Osteocyte (in vitro differentiated cells): ENCODE results near the gene MTA1. TPM values are rescaled to one million over a fixed set of nuclear protein-coding genes. Genes with fewer than 3 reads are reported as not detected.

ENCODE experiments used
- DNase-seq: peaks from one replicate; pipeline ENCODE4 v3.0.0; 2021; ENCODE audit warnings: mixed read lengths; ENCODE audit not compliant: unreplicated experiment; ENCODE audit errors: extremely low spot score
- H3K27ac Mint-ChIP-seq: one replicate; pipeline ENCODE4 v1.8.0; 2021; ENCODE audit warnings: mild to moderate bottlenecking, mixed read lengths; ENCODE audit not compliant: unreplicated experiment
- H3K27me3 Mint-ChIP-seq: one replicate; pipeline ENCODE4 v1.8.0; 2021; ENCODE audit warnings: mixed read lengths; ENCODE audit not compliant: unreplicated experiment
- H3K36me3 Mint-ChIP-seq: one replicate; pipeline ENCODE4 v1.8.0; 2021; ENCODE audit warnings: mixed read lengths; ENCODE audit not compliant: unreplicated experiment
- H3K4me1 Mint-ChIP-seq: one replicate; pipeline ENCODE4 v1.8.0; 2021; ENCODE audit warnings: mixed read lengths; ENCODE audit not compliant: unreplicated experiment
- H3K4me3 Mint-ChIP-seq: one replicate; pipeline ENCODE4 v1.8.0; 2021; ENCODE audit warnings: mild to moderate bottlenecking, moderate library complexity, mixed read lengths; ENCODE audit not compliant: unreplicated experiment
- H3K9me3 Mint-ChIP-seq: one replicate; pipeline ENCODE4 v1.8.0; 2021; ENCODE audit warnings: mixed read lengths; ENCODE audit not compliant: unreplicated experiment
- total RNA-seq: library from RNA; stranded (reverse); gene quantifications from 2 replicates; pipeline ENCODE4 v1.2.1, GENCODE V29; 2021
- TF ChIP-seq, protein P1 (sequence below): fragments of 200-600 bp; sonication (generic); IDR thresholded peaks from 2 replicates; pipeline ENCODE4 v1.5.0; 2021; ENCODE audit warnings: antibody characterized with exemption, mild to moderate bottlenecking, moderate library complexity

Gene MTA1
- total RNA-seq, 1 donor from 2014 or later, result 132 TPM

DNA sequence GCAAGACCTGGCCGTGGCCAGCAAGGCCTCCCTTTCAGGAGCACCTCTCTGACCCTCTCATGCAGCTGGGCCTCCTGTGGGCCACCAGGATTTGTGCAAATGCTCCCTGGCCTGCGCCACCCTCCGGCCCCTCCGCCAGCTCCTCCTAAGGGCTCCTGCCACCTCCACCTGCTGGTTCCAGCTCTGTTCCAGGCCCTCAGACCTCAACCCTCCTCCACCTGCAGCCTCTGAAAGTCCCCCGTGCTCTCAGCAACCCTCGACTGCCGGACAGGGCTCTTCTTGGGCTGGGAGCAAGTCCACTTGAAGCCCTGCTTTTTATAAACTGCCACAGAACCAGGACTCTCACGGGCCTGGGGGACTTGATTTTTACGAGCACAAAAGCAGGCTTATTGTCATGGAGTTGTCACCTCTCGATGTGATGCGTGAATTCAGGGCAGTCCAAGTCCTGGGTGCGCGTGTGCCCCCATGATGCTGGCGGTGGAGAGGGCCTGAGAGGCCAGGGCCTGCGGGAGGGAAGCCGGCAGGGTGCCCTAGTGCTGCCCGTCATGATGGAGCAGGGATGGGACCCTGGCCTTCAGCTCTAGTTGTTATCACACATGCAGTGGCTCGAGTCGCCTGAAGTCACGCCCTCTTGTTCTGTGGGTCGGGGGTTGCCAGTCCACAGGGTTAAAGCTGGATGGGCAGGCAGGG lies 80.6 kb downstream of the MTA1 start:
- no peak for DNase-seq
- TF ChIP-seq, protein P1, sequence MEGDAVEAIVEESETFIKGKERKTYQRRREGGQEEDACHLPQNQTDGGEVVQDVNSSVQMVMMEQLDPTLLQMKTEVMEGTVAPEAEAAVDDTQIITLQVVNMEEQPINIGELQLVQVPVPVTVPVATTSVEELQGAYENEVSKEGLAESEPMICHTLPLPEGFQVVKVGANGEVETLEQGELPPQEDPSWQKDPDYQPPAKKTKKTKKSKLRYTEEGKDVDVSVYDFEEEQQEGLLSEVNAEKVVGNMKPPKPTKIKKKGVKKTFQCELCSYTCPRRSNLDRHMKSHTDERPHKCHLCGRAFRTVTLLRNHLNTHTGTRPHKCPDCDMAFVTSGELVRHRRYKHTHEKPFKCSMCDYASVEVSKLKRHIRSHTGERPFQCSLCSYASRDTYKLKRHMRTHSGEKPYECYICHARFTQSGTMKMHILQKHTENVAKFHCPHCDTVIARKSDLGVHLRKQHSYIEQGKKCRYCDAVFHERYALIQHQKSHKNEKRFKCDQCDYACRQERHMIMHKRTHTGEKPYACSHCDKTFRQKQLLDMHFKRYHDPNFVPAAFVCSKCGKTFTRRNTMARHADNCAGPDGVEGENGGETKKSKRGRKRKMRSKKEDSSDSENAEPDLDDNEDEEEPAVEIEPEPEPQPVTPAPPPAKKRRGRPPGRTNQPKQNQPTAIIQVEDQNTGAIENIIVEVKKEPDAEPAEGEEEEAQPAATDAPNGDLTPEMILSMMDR, result no peak
- H3K4me3 Mint-ChIP-seq, result no peak overlapping the region
- H3K4me1 Mint-ChIP-seq, result peaks cover 4% of the 10 kb centered on the region
- H3K36me3 Mint-ChIP-seq, result no peaks in the 10 kb centered on the region
- no peaks in the 10 kb centered on the region for H3K27me3 Mint-ChIP-seq
- H3K27ac Mint-ChIP-seq, result no peak overlapping the region
- no peaks in the 10 kb centered on the region for H3K9me3 Mint-ChIP-seq

DNA sequence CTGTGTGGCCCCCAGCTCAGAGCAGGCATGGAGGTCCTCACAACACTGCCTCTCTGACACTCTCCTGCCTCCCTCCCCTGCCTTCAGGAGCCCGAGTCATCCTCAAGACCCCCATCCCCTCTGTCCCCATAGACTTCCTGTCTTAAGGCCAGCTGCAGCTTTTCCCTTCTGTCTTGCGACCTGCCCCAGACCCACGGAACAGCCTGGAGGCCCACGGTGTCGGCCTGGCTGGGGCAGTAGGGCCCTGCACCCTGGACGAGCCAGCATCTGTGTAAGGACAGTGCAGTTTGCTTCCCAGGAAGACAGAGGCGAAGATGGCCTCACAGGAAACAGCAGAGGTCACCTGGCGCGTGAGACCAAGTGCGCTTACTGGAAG lies 81.1 kb downstream of the MTA1 start:
- H3K4me1 Mint-ChIP-seq, result peaks cover 4% of the 10 kb centered on the region
- TF ChIP-seq, protein P1, result no peak
- no peaks in the 10 kb centered on the region for H3K36me3 Mint-ChIP-seq
- no peak overlapping the region for H3K27ac Mint-ChIP-seq
- H3K27me3 Mint-ChIP-seq, result no peaks in the 10 kb centered on the region
- no peaks in the 10 kb centered on the region for H3K9me3 Mint-ChIP-seq
- no peak overlapping the region for H3K4me3 Mint-ChIP-seq
- no peak for DNase-seq

DNA sequence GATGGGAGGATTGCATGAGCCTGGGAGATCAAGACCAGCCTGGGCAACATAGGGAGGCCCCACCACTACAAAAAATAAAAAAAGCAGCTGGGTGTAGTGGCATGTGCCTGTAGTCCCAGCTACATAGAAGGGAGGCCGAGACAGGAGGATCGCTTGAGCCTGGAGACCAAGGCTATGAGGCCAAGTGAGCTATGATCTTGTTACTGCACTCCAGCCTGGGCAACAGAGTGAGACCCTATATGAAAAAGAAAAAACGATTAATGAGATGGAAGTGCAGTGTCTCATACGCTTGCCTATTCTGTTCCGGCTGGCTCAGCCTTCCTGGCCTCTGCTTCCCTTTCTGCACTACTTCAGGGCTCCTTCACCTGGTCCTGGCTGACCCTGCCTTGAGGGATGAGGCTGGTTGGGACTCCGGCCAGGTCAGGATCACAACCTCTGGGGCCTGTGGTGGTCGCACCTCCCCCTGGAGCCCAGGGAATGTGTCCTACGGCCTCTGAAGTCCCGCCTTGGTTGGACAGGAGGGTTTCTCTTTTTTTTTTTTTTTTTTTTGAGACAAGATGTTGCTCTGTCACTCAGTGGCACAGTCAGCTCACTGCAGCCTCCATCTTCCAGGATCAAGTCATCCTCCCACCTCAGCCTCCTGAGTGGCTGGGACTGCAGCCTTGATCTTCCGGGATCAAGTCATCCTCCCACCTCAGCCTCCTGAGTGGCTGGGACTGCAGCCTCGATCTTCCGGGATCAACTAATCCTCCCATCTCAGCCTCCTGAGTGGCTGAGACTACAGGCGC lies 82.1 kb downstream of the MTA1 start:
- DNase-seq, result no peak
- Mint-ChIP-seq H3K27me3 (no peaks in the 10 kb centered on the region), H3K36me3 (no peaks in the 10 kb centered on the region), H3K4me1 (peaks cover 4% of the 10 kb centered on the region), H3K4me3 (no peak overlapping the region), H3K27ac (no peak overlapping the region), H3K9me3 (no peaks in the 10 kb centered on the region)
- TF ChIP-seq, protein P1, result no peak

DNA sequence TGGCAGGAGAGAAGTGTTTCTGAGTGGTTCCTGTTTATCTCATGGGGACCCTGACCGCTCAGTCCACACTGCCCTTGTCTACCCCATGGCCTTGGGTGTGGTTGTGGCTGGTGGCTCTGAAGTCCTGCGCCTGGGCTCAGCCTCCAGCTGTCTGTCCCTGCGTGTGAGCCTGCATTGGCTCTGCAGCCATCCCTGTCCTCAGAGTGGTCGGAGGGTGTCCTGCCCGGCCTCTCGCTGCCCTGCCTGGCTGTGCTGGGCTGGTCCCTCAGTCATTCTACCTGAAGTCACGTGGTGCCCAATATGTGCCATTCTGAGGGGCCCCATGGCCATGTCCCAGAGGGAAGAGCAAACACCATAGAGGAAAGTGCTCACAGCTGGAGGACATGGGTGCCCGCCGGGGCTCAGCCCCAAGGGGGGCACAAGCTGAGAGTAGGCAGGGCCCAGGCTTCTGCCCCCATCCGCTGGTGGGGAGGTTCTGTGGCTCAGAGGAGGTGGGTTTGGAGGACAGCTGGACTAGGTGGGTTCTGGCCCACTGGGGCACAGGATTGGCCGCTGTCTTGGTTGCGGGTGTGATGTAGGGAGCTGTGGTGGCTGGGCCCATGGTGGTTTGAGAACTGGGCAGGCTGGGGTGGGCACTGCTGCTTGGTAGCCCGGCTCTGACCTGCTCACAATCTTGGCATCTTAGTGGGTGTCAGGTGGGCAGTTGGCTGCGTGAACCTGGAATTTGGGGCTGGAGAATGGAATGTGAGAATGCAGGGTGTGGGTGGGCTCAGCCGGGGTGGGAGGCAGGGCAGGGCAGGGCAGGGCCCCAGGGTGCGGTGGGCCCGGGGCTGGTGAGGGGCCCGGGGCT lies 83.0 kb downstream of the MTA1 start:
- Mint-ChIP-seq H3K4me1 (peaks cover 4% of the 10 kb centered on the region), H3K36me3 (no peaks in the 10 kb centered on the region), H3K27me3 (peaks cover 2% of the 10 kb centered on the region), H3K27ac (no peak overlapping the region), H3K4me3 (no peak overlapping the region), H3K9me3 (no peaks in the 10 kb centered on the region)
- TF ChIP-seq, protein P1, result no peak
- DNase-seq, result no peak

DNA sequence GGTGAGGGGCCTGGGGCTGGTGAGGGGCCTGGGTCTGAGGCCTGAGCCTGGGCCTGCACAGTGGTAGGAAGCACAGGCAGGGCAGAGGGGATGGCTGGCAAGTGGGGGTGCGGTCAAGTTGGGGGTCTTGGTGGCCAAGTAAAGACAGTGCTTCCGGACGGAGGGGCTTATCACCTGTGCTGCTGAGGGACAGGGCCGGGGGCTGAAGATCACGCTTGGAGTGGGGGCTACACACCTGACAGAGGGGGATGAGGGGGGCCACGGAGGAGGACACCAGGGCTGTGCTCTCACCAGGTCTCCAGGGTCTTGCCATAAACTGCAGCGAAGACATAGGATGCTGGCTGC lies 83.6 kb downstream of the MTA1 start:
- H3K36me3 Mint-ChIP-seq, result no peaks in the 10 kb centered on the region
- H3K9me3 Mint-ChIP-seq, result no peaks in the 10 kb centered on the region
- peaks cover 3% of the 10 kb centered on the region for H3K27me3 Mint-ChIP-seq
- no peak overlapping the region for H3K27ac Mint-ChIP-seq
- DNase-seq, result no peak
- peaks cover 4% of the 10 kb centered on the region for H3K4me1 Mint-ChIP-seq
- TF ChIP-seq, protein P1, result no peak
- H3K4me3 Mint-ChIP-seq, result no peak overlapping the region
